ENCODE results near the gene AP2A1.

GRCh38 chr19:49799271-49799797 is 32.5 kb downstream of the AP2A1 start:
- TF ChIP-seq RFX5 (IDR thresholded peaks at IDR 0.05) (no peak), PBX3 (IDR thresholded peaks at IDR 0.05) (no peak), ZC3H11A (IDR thresholded peaks at IDR 0.05) (no peak), POLR2A (IDR thresholded peaks at IDR 0.05; ENCODE audit: low read length) (no peak), CHD2 (IDR thresholded peaks at IDR 0.05; ENCODE audit: low read length, partially characterized antibody) (no peak), EP300 (IDR thresholded peaks at IDR 0.05) (no peak), CHD4 (IDR thresholded peaks at IDR 0.05; ENCODE audit: borderline replicate concordance) (no peak), CBX2 (IDR thresholded peaks at IDR 0.05; ENCODE audit: borderline replicate concordance, low read depth) (no peak), RAD21 (conservative IDR thresholded peaks at IDR 0.05 in 1 of 2, IDR thresholded peaks at IDR 0.05 in 1 of 2) (no peak), REST (IDR thresholded peaks at IDR 0.05) (no peak)
- TF ChIP-seq, protein P1, sequence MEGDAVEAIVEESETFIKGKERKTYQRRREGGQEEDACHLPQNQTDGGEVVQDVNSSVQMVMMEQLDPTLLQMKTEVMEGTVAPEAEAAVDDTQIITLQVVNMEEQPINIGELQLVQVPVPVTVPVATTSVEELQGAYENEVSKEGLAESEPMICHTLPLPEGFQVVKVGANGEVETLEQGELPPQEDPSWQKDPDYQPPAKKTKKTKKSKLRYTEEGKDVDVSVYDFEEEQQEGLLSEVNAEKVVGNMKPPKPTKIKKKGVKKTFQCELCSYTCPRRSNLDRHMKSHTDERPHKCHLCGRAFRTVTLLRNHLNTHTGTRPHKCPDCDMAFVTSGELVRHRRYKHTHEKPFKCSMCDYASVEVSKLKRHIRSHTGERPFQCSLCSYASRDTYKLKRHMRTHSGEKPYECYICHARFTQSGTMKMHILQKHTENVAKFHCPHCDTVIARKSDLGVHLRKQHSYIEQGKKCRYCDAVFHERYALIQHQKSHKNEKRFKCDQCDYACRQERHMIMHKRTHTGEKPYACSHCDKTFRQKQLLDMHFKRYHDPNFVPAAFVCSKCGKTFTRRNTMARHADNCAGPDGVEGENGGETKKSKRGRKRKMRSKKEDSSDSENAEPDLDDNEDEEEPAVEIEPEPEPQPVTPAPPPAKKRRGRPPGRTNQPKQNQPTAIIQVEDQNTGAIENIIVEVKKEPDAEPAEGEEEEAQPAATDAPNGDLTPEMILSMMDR (IDR thresholded peaks at IDR 0.05), result no peak

Measured in A549 (cell line).